HG02970 (cell line): Measurements from ENCODE around the gene FZD7.

Source experiments
- ATAC-seq: cut with Tn5 transposase; IDR thresholded peaks from one replicate; pipeline ENCODE4 v1.9.1; 2021; ENCODE audit warnings: mild to moderate bottlenecking, moderate library complexity, moderate number of reproducible peaks; ENCODE audit not compliant: unreplicated experiment, low FRiP score

The FZD7 gene

DNA sequence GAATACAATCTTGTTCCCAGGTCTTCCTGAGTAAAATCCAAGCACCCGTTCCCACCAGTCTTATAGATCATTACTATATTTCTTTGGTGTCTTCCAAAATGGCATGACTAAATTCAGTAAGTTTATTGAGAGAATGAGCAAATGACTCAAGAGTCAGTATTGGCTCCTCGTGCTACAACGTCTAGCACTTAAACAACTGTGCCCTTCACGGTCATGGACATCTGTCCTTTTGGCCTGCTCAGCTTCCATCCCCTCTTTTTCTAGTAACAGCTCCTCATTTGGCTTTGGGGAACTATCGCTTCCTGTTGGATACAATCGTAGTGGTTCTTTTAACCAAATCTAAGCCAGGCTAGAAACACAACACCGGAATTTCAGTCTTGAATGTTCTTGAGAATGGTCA, 24.1 kb upstream of the FZD7 start:
- ATAC-seq: no peak

DNA sequence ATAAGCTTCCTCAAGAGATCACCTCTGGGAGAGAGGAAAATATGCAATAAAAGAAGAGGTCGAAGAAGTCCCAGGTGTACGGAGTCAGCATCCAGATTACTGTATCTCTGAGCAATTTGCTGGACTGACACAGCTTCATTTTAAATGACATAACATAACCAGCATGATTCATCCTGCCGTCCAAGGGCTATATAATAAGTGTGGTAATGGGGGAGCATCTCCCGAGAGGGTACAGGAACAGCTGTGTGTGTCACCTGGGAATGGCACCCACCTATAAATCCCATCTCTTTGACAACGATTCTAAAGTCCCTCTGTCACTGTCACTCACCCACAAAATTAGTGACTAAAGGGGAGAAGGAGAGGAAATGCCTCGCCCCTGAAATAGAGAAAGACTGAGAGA, 19.3 kb upstream of the FZD7 start:
- ATAC-seq: no peak

DNA sequence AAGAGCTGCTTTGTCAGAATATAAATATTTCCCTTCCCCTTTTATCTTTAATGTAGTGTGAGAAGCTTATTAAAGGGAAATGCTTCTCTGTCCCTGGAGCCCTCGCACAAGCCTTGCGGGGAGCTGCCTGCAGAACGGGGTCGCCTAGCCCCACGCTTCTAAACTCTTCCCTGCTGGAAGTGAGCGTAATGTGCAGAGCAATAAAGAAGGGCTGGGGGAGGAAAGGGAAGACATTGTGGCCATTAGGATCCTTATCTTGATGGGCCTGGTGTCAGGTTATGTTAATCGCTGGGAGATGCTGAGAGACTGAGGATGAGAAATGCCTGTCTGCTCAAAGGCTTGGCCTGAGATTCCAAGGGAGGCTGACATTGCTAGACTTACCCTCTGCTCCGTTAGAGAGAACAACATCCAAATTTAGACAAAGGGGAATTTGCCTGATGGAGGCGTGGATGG, 18.9 kb upstream of the FZD7 start:
- ATAC-seq: no peak

GRCh38 chr2:202015471-202015870, 18.2 kb upstream of the FZD7 start:
- ATAC-seq: no peak

- no peak for ATAC-seq
These were observed 17.0 kb upstream of the FZD7 start for GRCh38 chr2:202016579-202017227.

DNA sequence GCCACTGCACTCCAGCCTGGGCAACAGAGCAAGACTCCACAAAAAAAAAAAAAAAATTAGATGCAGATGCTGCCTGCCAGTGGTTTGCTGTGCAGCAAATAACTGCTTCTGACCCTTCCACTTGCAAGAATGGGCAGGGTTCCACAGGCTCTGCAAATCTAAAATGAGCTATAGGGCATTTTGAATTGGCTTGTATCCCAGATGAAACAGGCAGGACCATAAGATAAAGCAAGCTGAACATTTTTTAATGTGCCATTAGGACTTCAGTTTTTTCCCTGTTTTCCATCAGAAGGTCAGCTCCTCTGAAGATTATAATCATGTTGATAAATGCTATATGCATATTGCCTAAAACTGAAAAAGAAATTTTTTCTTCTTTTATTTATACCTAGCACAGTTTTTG, 15.7 kb upstream of the FZD7 start:
- ATAC-seq: no peak

DNA sequence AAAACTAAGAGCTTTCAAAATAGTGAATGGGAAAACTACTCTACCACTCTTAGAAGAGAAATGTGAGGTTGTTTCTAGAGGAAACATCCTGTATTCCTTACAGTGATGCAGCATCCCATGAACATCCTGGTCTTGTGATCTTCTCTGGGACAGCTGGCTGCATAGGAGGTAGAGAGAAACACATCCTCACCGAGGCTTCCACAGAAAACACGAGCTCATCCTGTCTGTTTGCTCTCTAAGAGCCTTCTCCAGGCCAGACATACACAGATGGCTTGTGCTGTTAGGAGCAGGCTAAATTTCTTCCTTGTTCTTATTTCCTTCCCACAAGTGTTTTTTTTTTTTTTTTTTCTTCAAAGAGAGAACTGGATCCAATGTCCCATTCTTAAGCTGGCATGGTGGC, 14.7 kb upstream of the FZD7 start:
- ATAC-seq: no peak

DNA sequence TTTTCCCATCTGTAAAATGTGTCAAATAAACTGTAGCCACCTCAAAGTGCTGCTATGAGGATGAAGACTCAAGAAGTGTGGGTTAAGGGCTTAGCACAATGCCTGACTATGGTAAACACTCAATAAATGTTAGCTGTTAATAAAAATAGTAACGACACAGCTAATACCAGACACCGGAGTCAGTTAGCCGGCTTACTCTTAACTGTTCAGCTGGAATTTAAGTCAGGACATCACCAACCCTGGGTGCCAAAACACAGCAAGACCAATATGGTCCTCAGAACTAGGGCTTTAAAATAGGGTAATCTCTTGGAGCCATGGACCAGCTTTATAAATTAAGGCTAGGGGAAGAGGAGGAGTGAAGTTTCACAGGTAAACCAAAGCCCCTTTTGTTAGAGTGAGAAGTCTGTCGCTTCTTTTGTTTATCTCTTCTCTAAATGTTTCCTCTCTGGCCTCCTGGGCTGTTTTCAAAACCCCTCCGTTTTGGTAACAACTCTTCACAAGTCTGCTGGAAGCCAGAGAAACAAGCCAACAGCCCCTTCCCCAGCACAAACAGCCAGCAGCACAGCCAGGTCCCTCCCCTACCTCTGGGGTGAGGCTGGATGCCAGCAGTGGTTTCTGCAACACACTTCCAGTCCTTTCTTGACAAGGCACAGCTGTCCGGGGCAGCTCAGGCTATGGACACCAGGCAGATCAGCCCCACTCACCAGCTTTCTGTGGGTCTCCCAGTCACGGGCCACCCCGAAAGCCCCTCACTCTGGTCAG, 13.8 kb upstream of the FZD7 start:
- no peak for ATAC-seq

GRCh38 chr2:202022755-202023154, 10.9 kb upstream of the FZD7 start:
- no peak for ATAC-seq

DNA sequence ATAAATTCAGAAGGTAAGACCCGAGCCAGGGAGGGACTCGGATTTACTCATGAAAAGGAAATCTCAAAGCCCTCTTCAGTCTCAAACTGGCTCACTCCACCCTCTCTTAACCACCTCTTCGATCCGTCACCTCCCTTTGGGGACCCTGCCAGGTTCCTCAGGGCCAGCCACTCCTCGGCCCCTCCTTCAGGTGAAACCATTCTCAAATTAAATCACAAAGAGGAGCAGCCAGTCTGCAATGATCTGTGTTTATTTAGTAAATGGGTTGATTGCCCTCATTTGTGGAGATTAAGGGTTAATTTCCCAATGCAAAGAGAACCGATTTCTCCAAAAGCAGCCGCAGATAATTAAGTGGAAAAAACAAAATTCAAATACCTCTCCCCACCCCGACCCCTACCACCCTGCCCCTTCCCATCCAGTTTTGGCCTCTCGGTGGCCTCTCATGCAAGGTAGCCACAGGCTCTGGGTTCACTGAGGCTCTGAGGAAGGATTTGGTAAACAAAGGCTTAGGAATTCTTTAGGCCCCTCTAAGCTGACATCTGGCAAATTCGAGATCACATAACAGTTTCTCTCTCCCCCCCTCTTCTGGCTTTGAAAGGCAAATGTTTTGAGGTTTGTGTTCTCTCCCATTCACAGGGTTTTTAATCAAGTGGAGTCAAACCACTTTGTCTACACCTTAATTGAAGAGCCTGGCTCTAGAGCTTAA, 10.3 kb upstream of the FZD7 start:
- no peak for ATAC-seq

- ATAC-seq: no peak
These were observed 9.8 kb upstream of the FZD7 start for GRCh38 chr2:202023904-202024266.

DNA sequence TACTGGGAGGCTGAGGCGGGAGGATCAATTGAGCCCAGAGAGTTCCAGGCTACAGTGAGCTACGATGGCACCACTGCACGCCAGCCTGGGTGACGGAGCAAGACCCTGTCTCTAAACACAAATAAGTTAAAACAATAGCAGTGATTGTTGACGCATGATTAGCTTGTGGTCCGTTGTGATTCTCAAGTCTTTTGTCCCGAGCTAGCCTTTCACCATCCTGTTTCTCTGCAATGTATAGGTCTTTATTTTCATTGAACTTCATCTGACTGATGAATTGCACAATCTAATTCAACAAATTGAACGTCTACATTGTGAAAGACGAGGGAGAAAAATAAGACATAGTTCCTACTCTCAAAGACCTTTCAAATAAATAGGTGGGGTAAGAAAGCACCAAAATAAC, 8.8 kb upstream of the FZD7 start:
- ATAC-seq: no peak

DNA sequence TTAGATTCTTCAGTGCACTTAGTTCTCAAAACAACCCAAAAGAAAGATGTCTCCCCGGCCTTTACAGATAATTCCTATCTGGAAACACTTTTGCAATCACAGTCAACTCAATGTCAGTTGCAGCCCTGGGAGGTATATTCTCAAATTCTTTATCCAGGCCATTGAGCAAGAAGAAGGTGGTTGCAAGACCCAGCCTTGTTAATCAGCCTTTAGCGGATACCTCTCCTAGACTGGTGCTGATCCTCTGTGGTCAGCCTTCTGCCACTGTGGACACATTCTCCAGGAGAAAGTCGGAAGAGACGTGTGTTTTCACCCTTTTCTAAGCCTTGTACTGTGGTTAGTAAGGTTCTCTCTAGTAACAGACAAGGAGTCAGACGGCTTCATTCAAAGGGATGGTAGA, 7.8 kb upstream of the FZD7 start:
- ATAC-seq: no peak

DNA sequence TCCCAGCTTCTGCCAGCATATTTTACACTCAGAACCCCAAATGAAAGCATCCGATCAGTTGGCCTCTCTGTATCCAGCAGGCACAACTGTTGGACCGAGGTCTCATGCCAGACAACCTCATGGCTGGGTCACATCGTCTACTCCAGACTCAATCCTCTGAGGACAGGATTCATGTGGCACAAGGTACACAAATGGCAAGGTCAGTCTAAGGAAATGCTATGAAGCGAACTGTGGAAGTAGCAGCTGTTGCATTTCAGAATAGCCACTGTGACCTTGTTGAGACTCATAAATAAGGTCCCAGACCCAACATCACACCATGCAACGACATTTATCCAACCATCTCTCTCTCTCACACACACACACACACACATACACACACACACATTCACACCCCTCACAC, 7.1 kb upstream of the FZD7 start:
- ATAC-seq: no peak

DNA sequence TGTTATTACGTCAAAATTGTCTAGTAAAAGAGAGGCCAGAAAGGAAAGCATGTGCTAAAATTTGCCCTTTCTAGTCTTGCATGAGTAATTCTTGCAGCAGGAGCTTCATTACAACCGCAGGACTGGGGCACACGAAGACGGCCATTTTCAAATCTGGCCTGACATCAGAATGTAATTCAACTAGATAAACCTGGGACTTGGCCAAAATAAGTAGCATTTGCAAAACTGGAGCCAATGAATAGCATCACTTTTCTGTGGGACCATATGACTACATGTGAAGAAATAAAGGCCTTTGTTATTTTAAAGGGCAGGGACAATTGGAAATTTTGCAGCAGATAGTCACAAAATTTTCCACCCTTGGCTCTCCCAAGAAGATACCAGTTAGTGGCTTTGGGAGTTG, 3.0 kb upstream of the FZD7 start:
- ATAC-seq: no peak

DNA sequence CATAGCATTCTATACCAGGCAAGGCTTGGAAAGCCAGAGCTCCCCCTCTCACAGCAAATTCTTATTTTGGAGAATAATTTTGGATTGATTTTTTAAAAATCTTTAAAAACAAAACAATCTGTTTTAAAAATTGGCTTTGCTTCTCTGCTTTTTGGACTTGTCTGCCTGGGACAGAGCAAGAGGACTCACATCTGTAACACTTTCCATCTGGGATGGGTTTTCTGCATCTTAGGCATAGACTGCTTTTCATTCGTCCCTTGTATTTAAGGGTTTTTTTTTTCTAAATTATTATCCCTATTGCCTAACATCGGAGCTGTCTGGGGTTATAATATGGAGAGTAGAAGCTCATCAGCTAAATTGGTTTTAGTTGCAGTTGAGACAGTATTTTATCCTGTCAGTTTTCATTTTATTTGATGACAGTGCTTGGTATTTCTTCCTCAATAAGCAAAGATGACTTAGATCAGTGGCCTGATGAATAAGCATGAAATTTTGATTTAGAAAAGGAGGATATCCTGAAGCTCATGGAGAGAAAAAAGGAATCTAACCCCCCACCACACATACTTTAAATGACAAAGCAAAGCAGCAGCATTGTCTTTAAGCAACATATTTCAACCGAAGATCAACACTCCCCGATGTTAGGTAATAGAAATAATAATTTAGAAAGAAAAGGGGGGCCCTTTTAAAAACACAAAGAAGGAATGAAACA, 2.3 kb upstream of the FZD7 start:
- no peak for ATAC-seq

GRCh38 chr2:202032846-202033316, 774 bp upstream of the FZD7 start:
- ATAC-seq: peak; percentile 4

DNA sequence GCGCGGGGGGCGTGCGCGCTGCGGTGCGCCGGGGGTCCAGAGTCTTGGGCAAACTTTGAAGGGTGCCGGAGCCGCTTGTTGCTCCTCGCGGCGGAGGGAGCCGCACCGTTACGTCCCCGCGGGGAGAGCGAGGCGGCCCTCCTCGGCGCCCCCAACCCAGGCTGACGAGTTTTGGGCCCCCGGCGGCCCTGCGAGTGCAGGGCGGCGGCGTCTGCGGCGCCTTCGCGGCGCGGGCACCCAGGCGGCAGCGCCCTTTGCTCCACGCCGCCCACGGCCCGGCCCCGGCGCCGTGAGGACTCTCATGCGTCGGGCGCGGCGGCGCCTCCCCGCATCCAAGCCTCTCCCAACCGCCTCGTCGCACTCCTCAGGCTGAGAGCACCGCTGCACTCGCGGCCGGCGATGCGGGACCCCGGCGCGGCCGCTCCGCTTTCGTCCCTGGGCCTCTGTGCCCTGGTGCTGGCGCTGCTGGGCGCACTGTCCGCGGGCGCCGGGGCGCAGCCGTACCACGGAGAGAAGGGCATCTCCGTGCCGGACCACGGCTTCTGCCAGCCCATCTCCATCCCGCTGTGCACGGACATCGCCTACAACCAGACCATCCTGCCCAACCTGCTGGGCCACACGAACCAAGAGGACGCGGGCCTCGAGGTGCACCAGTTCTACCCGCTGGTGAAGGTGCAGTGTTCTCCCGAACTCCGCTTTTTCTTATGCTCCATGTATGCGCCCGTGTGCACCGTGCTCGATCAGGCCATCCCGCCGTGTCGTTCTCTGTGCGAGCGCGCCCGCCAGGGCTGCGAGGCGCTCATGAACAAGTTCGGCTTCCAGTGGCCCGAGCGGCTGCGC, 814 bp downstream of the FZD7 start:
- ATAC-seq: no peak

- no peak for ATAC-seq
These were observed 1.7 kb downstream of the FZD7 start for GRCh38 chr2:202035089-202035940.
